8988T (cell line): ENCODE data around the gene CRNKL1.
A peak's percentile ranks its signal among the peaks of the same experiment; 100 is the strongest.

Experiments used
- DNase-seq: peaks from one replicate; pipeline ENCODE4 v3.0.0; 2011

CRNKL1 gene

DNA sequence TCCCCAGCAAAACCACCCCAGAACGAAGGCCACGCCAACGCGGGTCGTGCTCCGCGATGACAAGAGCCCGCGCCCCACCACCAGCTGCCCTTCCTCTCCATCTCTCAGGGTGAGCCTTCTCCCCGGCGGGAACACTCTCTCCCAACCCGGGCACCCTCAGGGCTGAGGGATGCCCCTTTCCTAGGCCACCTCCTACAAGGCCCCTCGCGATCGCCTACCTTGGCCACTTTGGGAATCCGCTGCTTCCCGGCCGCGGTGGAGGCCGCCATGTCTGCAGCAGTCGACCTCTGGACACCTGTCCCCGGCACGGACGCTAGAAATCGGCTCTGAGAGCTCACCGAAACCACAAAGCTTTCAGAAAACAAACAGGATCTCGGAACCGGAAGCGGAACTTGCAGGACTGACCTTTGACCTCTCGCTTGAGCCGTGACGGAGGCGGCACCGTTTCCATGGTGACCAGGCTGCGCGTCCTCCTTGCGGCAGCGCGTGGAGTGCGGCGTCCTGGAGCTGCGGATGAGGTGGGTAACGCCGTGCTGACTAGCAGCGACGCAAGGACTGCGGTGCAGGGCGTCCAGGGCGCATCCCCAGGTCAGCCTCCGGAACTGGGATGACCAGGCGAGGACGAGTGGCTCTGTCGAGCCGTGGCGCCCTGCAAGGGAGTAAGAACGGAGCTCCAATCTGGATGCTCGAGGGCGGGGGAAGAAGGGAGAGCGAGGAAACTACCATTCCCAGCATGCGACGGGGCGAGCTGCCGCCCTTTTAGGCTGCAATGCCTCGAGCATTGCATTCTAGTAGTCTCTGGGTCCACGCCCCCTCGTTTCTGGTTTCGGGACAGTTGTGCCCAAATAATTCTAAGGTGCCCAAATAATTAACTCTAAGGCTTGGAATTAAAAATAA is at the start of gene CRNKL1, which contains the start of gene CFAP61:
Gene CRNKL1, minus strand, starts transcription at position 393 of the 897 bp plus-strand sequence. Its CDS starts 124 bp downstream, at position 269.
Gene CFAP61, plus strand, starts transcription at position 459 of the 897 bp plus-strand sequence. CDS start 4,122 bp downstream, outside the sequence.
- peak; percentile 61 for DNase-seq

DNA sequence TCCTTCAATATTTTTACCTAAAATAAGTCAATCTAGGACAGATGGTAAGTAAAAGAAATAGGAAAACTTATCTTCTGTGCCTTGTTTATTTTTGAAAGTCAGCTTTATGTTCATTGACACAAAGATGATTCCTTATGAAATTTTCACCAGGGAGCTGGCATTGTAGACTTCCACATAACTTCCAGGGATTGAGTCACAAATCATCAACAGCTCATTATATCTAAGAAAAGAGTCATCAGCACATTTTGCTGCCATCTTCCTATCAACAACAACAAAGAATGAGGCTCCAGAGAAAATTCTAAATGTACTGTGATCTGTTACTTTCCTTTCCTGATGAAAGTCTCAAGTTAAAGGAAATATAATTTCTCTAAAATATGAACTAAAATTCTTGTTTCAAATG is 48.6 kb upstream of the CRNKL1 start:
- DNase-seq: no peak

DNA sequence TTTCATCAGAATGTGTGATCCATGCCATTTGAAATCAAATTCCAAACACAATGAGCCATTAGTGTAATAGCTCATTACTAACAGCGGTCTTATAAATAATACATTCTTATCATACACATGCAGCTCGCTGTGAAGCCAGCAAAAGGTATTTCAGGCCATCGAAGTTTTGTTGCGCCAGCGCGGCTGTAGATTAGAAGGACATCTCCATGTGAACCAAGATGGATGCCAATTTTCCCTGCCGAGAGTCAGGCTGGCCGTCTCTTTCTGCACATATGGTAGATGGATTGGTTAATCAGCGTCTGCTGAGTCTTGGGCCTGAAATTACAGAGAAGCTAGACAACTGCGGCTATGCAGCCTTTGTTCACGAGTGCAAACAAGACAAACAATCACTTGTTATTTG is 44.2 kb upstream of the CRNKL1 start:
- no peak for DNase-seq

DNA sequence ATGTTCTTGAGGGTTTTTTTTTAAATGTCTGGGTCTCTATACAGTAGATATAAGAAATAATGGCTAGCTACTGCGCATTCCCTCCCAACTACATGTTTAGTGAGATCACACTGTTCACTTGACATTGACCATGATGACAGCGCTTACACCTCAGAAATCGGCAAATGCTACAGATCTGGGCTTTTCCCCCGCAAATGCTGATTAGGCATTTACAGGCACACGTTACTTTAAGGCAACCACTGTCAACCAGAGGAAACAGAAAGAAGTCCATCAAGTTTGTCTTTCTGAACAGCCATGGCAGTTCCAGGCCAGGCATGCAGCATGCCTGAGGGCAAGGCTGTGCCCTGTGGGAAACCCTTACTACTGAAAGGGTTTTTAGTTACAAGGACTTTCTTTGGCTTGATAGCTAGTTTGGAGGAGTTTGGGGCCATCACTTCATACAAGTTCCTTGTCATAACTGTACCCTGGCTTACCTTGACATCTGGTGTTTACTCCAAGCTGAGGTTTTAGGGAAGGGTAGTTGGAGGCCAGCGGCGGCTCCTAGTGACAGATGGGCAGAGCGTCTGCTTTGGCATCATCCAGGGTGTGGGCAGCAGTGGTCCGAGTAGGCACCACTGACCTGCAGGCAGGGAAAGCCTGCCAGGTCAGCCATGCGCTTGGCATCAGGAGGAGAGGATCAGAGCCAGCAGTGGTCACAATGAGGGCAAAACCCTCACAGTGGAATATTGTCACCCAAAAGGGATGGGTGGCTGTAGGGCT is 43.0 kb upstream of the CRNKL1 start:
- DNase-seq: no peak

DNA sequence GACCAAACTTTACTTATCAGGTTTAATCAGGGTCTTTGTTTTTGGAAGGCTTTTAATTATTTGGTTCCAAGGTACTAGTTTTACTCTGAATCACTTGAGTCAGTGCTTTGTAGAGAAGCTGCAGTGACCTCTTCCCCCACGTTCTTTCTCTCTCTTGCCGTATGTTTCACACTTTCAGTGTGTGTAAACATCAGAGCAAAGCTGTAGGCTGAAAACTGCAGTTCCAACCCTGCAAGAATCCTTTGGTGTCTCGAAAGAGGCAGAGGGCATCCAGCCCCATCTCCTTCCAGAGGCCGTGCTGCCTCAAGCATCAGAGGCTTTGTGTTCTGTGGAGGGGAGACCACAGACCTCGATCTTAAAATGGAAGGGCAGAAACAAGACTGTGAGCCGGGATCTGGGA is 42.1 kb upstream of the CRNKL1 start:
- no peak for DNase-seq

DNA sequence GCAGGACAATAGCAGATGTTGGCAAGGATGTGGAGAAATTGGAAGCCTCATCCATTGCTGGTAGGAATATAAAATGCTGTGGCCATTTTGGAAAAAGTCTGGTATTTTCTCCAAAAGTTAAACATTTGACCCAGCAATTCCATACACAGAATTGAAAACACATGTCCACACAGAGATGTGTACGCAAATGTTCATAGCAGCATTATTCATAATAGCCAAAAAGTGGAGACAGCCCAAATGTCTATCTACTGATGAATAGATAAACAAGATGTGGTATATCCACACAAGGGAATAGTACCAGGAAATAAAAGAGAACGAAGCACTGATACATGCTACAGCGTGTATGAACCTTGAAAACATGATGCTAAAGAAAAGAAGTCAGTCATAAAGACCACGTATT is 40.6 kb upstream of the CRNKL1 start:
- no peak for DNase-seq

DNA sequence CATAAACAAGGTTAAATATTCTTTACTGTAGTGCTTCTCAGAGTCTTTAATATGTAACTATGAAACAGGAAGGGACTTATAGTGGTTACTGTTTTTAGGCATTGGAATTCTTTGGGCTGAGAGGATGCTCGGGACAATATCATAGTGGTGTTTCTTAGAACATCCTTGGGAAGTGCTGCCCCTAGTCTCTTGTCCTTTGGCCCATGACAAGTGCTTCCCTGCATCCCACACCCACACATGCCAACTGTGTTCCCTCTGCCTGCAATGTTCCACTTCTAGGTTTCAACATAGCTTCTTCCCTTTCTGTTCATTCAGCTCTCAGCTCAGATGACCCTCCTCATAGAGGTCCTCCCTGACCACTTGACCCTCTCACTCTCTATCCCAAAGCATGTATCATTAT is 37.7 kb upstream of the CRNKL1 start:
- no peak for DNase-seq

DNA sequence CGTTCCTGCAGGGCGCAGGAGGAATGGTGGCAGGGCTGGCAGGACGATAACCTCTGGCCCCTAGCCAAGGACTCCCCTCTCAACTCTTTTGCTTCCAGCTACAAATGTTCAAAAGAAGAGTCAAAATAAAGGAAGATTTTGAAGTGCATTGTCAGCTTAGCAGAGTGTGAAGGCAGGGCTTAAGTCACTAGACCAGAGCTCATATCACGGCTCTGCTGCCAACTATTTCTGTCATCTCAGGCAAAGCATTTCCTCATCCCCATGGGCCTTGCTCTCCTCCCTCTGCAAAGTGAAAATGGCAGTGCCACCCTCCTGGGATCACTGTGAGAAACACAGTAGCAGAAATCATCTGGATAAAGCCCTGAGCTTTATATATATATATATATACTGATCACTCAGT is 36.8 kb upstream of the CRNKL1 start:
- no peak for DNase-seq

DNA sequence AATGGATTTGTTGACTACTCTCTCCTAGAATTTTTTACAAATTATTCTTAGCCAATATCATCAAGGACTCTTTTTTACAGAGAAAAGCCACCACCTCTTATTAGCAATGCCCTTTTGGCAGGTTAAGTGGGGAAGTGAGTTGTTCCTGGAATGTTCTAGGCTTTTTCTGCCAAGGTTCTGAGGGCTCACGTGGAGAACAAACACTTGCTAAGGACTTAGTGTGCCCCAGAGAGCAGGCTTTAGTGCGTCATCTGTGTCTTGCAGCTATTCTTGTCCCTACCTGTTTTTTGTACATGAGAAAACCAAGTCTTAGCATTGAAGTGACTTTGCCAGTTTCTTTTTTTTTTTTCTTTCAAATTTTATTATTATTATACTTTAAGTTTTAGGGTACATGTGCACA is 33.5 kb upstream of the CRNKL1 start:
- no peak for DNase-seq

DNA sequence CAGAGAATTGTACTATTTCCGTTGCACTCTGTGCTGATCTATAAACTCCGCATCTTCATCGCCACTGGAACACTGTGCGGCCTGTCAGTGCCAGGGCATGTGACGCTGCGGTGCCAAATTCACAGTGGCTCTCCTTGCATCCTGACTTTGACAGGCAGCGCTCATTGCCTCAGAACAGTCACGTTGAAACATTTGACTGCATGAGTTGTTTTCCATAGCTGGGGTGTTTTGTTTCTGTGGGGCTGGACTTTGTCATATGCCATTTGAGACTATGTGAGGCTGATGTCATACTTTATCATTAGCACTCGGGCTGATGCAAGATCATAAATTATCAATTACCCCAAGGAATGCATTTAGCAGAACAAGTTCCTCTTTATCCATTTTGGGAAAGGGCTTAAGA is 32.8 kb upstream of the CRNKL1 start:
- no peak for DNase-seq

DNA sequence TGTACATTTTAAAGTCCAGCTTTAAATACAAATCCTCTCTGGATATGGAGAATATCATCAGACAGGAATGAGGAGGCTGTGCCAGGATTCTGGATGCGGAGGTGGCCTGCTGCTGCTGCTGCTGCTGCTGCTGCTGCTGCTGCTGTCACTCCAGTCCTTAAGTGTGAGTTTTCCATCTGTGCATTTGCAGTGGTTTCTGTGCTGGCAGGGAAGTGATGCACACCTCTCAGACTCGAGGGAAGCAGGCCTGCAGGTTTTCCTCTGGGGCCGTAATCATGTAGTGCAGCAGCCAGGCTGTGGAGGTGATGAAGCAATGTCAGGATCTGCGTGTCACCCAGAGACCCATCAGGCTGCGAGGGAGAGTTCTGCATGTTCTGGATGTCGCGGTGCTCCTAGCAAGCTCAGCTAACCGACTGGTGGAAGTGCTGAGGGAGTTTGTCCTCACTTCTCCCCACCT is 32.1 kb upstream of the CRNKL1 start:
- no peak for DNase-seq

DNA sequence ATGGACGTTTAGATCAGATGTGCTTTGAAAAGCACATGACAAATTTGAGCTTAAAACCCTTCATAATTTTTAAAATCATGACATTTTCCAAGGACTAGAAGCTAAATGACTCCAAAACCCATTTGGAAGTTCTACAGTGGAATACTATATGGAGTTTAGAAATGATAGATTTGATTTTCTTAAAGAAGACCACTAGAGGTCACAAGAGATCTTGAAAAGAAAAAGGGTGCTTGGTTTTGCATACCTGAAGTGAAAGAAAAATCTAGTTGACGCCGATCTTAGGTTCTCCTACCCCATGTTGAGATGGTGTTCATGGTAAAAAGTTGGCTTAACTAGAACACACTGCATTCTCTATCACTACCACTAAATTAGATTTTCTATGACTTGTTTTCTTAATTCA is 31.5 kb upstream of the CRNKL1 start:
- DNase-seq: no peak

DNA sequence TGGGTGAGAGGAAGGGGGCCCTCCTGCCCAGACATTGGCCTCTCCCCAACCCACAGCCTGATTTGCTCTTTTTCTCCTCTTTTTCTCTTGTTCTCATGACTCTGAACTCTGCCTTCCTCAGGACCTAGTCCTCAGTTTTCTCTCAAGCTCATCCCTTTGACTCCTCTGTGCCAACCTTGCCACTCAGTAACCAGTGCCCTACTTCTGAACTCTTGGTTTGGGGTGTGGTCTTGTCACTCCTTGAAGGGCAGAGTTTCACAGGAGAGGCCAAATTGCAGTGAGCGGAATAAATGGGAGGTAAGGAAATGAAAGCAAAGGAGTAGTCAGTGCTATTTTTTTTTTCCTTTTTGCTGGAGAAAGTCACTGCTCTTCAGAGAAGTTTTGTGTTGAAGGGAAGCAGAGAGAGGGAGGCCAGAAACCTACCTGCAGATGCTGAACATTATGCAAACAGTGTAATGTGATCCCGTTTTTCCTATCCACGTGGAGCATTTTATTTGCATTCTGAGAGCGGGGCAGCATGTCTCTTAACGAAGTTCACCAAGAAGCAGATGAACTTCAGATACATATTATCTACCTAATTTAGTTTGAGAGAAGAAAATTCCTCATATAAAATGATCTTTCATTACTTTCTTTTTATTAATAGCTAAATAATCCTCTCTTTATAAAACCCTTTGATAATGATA is 27.0 kb upstream of the CRNKL1 start:
- DNase-seq: no peak

DNA sequence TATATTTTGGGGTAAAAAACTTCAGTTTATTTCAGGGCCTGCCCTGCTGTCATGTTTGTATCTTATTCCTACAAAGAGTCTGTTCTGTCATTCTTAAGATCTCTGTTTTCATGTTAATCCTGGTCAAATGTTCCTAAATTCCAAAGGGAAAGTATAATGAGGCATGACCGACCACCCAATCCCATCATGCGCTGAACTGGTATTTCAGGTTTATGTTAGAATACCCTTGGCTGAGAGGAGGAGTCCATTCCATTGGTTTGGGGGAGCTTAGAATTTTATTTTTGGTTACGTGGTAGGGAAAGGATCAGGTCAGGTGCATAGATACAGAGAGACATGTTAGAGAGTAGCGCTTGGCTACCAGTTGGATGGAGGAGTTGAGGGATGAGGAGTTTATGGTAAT is 25.8 kb upstream of the CRNKL1 start:
- DNase-seq: no peak

DNA sequence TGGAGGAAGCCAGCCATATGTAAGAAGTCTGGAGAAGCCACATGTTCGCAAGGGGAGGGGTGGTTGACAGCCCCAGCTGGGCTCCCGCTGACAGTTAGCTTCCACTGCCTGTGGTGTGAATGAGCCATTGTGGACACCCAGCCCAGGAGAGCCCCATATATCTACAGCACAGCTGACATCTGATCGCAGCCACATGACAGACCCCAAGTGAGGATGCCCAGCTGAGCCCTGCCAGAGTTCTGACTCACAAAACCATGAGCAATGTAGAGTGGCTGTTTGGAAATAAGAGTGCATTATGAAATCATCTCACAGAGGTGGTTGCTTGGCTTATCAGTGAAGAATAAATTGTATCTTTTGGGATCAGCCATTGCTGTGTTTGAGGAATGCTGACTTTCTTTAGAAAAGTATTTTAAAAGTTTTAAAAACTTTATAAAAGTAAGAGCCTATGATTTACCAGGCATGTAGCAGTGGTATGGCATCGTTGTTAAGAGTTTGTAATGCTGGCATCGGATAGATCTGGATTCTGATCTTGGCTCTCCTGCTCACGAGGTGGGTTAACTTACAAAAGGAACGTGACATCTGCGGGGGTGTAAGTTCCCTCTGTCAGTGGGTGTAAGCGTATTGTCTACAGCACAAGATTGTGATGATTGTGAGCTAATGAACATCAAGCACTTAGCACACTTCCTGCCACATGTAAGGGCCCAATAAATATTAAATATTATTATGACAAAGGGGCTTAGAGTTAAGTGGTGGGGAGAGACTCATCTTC is 24.2 kb upstream of the CRNKL1 start:
- no peak for DNase-seq

DNA sequence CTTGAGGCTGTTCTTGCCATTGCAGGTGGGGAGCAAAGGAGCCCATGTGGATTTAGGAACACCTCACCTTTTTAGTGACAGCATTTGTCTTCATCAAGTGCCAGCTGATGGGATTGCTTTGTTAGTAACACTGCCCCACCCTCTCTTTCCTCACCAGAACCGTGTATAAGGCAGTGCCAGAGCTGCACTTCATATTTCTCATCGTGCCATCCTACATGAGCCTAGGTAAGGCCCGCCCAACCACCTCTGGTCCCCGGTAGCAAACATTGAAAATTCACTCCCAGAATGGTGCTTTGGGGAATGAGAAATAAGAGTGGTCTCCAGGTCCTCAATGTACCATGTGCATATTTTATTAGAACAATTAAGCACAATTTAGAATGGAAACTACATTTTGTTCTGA is 22.8 kb upstream of the CRNKL1 start:
- no peak for DNase-seq

DNA sequence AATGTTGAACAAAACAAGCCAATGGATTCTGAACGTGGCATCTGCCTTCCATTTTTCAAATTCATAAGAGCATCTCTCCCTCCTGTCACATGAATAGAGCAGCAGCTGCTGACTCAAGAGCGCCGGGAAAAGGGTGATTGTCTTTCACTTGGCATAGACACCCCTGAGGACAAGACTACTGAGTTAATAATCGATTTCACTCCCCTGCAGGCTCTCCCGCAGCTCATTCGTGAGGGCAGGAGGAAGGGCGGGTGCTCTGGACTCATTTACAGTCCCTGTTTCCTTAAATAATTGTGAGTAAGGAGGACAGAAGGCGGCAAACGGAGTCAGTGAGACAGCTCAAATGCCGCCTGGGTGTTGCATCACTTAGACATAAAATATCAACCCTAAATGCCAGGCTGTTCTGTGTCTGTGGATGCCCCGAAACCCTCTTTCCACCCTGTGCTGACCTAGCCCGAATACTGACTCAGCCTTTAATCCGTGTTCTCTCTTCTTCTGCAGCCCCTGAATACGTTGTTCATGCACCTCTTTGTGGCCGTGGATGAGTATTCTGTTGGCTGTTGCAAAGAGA is 21.6 kb upstream of the CRNKL1 start:
- DNase-seq: no peak

DNA sequence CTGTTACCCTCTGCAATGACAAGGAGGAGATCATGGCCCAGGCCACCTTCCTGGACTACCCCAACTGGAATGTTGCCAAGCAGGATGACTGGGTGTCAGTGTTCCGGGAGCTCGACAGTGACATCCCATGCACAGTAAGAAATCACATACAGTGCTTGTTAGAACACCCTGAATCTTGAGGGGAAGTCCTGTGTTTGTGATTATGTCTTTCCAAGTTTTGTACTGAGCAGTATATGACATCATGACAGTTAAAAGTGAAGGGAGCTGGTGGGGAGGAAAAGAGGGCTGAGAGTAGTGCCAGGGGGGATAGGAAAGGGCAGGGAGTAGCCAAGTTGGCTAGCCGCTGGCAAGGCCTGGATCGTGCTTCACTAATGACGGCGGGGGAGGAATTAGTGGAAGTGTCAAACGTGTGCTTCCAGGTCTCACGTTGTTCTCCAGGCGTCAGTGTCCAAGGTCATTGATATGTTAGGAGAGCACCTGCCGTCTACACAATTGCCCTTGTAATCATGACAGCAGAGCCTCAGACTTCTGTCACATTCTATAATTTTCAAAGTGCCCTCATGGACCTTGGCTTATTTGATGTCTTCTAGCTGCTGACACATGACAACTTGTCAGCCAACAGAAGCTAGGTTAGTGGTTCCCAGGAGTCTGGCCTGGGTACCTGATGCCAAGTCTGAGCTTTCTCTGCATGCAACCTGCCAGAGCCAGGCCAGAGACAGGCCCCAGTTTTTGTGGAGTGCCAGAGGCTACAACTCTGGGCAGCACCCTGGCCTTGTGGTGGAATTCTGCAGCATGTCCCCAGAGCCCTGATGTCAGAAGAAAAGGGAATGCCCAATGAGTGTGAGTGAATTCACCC is 18.8 kb upstream of the CRNKL1 start:
- DNase-seq: no peak

DNA sequence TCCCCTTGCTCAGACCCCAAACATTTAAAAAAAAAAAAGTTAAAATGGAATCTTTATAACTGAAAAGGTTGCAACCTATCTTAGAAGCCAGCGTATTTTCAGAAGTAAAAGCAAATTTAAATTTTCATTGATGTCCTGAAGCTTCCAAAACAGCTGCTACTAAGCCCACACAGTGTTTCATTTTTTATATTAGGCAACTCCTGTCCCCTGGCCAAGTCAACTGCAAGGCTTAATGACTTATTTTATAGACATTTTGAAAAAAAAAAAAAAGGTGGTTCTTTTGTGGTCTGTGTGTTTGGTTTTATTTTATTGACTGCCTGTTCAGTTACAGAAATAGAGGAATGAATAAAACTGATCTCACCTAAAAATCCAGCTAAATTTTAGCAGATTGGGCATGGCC is 13.1 kb upstream of the CRNKL1 start:
- no peak for DNase-seq

DNA sequence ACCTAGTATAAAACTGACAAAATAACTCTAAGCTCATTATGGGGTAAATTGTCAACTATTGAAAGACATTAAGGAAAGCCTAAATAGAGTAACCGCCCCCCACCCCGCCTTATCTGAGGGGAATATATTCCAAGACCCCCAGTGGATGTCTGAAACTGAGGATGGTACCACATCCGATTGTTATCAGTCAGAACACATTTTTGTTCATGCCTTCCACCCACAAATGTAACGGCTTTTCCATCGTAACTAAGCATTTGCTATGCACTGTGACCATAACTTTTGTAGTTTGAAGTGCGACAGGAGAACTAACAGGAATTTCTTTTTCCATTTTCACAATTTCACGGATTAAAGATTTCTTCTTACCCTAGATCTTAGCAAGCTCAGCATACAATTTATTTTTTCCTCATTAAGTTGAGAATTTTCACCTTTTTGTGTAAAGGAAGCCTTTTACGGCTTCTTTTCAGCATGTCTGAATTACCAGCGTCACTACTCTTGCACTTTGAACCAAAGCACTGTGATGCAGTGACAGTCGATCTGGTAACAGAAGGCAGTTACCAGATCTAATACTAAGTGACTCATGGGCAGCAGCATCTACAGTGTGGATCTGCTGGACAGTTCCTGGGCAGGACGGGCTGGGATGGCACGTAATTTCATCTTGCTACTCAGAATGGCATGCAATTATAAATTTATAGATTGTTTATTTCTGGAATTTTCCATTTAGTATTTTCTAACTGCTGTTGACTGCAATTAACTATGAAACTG is 11.9 kb upstream of the CRNKL1 start:
- DNase-seq: no peak
